HEK293 (cell line): ENCODE measurements around the gene SGO1.

Experiments used
- SCRT1 ChIP-seq: fragments of 450-650 bp; formaldehyde crosslinking; IDR thresholded peaks from 2 replicates; pipeline ENCODE4 v1.5.1; 2016; ENCODE audit warnings: missing biosample characterization, missing genetic modification characterization, borderline replicate concordance
- ZNF146 ChIP-seq: fragments of 450-650 bp; formaldehyde crosslinking; IDR thresholded peaks from 2 replicates; pipeline ENCODE4 v1.5.1; 2016; ENCODE audit warnings: missing biosample characterization, missing genetic modification characterization
- ZNF274 ChIP-seq, 2 experiments: fragments of 200-500 bp in 1 of 2; fragments of 450-650 bp in 1 of 2; sonication (Bioruptor generic) in 1 of 2; formaldehyde crosslinking in 1 of 2; IDR thresholded peaks; 2 replicates each; pipeline versions ENCODE4 v1.5.1 to v1.6.1; 2014 to 2016; ENCODE audit warnings: borderline replicate concordance in 1 of 2, inconsistent platforms in 1 of 2, low read length in 1 of 2, missing biosample characterization in 1 of 2, missing genetic modification characterization in 1 of 2
- ZNF366 ChIP-seq: fragments of 450-650 bp; formaldehyde crosslinking; conservative IDR thresholded peaks from 2 replicates; pipeline ENCODE4 v1.5.1; 2016; ENCODE audit warnings: missing biosample characterization, missing genetic modification characterization
- ZNF830 ChIP-seq: fragments of 450-650 bp; IDR thresholded peaks from 2 replicates; pipeline ENCODE4 v1.5.0; 2018; ENCODE audit warnings: missing biosample characterization, missing genetic modification characterization, low read depth, mild to moderate bottlenecking, moderate library complexity
- TF ChIP-seq, protein P1 (sequence below): fragments of 450-650 bp; formaldehyde crosslinking; IDR thresholded peaks from 2 replicates; pipeline ENCODE4 v1.5.1; 2016; ENCODE audit warnings: missing biosample characterization, missing genetic modification characterization

GRCh38 chr3:20215636-20216035 lies 29.6 kb upstream of the SGO1 start:
- TF ChIP-seq, protein P1, sequence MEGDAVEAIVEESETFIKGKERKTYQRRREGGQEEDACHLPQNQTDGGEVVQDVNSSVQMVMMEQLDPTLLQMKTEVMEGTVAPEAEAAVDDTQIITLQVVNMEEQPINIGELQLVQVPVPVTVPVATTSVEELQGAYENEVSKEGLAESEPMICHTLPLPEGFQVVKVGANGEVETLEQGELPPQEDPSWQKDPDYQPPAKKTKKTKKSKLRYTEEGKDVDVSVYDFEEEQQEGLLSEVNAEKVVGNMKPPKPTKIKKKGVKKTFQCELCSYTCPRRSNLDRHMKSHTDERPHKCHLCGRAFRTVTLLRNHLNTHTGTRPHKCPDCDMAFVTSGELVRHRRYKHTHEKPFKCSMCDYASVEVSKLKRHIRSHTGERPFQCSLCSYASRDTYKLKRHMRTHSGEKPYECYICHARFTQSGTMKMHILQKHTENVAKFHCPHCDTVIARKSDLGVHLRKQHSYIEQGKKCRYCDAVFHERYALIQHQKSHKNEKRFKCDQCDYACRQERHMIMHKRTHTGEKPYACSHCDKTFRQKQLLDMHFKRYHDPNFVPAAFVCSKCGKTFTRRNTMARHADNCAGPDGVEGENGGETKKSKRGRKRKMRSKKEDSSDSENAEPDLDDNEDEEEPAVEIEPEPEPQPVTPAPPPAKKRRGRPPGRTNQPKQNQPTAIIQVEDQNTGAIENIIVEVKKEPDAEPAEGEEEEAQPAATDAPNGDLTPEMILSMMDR (tag by site-specific recombination), result no peak
- TF ChIP-seq ZNF830 (tag by site-specific recombination) (no peak), ZNF274 (IDR thresholded peaks at IDR 0.05; ENCODE audit: low read length) (no peak), ZNF274 (tag by site-specific recombination; IDR thresholded peaks at IDR 0.05; ENCODE audit: borderline replicate concordance) (no peak), ZNF366 (tag by site-specific recombination) (no peak), ZNF146 (tag by site-specific recombination) (no peak), SCRT1 (tag by site-specific recombination) (no peak)
